Activated CD8-positive, alpha-beta memory T cell treated with anti-CD3 and anti-CD28 coated beads, Interleukin-2, amount 10 ng/mL, durations not matched to agents 7 days and 5 days (primary cell): Measurements from ENCODE around the gene CHCHD3. TPM values are rescaled to one million over a fixed set of nuclear protein-coding genes. Genes with fewer than 3 reads are reported as not detected.

Experiments
- ATAC-seq: fragments of 150-1000 bp; cut with Tn5 transposase; one replicate; pipeline ENCODE4 v1.10.0; 2021; ENCODE audit warnings: moderate library complexity
- CTCF ChIA-PET: fragments of 350-600 bp; sonication (Branson Sonifier 250); formaldehyde crosslinking; loops from one replicate; lab custom pipeline; 2021; ENCODE audit warnings: antibody characterized with exemption; lab: Charles Lee
- DNase-seq: peaks from one replicate; pipeline ENCODE4 v3.0.0-alpha.2; 2020
- H3K27ac Mint-ChIP-seq: one replicate; pipeline ENCODE4 v1.8.0; 2021; ENCODE audit warnings: mild to moderate bottlenecking, mixed read lengths
- H3K27me3 Mint-ChIP-seq: one replicate; pipeline ENCODE4 v1.8.0; 2021; ENCODE audit warnings: mixed read lengths
- H3K36me3 Mint-ChIP-seq: one replicate; pipeline ENCODE4 v1.8.0; 2021; ENCODE audit warnings: mild to moderate bottlenecking, mixed read lengths
- H3K4me1 Mint-ChIP-seq: one replicate; pipeline ENCODE4 v1.8.0; 2021; ENCODE audit warnings: mixed read lengths
- H3K4me3 Mint-ChIP-seq: one replicate; pipeline ENCODE4 v1.8.0; 2021; ENCODE audit warnings: mild to moderate bottlenecking, moderate library complexity, mixed read lengths
- H3K9me3 Mint-ChIP-seq: one replicate; pipeline ENCODE4 v1.8.0; 2022; ENCODE audit warnings: low read depth, mixed read lengths
- total RNA-seq, 2 experiments: library from RNA; stranded (reverse); gene quantifications; one replicate each; pipeline ENCODE4 v1.2.3, GENCODE V29; 2021

CHCHD3 gene
- total RNA-seq, 2 experiments from 2014 or later, result 49.5 to 56.7 TPM

DNA sequence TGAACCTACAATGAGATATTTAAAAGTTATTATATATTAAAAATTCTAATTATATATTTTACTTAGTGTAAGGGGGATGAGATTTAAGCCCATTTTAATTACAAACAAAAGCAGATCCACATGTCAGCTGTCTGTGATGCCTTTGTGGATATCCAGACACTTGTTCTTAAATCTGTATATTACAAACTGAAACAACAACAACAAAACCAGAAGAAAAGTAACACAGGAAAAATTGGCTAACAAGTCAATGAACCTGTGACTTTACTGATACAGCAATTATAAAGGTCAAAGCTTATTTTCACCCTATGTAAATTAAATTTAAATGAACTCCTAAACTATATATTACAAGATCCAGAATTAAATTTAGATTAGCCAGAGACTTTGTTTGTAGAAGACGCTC is 222.7 kb downstream of the CHCHD3 start:
- Mint-ChIP-seq H3K9me3 (peaks cover 3% of the 10 kb centered on the region), H3K4me3 (no peak overlapping the region), H3K4me1 (peaks cover 7% of the 10 kb centered on the region), H3K36me3 (peaks cover 15% of the 10 kb centered on the region), H3K27me3 (no peaks in the 10 kb centered on the region), H3K27ac (no peak overlapping the region)
- CTCF ChIA-PET, result no interaction called here
- DNase-seq (no peak), ATAC-seq (no peak)

DNA sequence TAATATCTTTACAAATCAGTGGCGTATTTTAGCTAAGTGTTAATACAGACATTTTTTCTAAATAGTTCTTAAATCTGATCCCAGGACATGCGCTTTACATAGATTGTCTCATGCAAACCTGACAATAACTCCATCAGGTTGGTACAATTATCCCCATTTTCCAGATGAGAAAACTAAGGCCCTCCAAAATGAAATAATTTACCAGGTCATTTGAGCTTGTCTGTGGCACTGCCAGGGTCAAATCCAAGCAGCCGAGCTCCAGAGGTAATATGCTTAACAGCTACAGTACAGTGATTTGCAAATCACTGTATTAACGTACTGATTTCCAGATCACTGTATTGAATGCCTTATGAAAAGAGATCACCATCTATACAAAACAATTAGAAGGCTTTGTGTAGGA is 223.1 kb downstream of the CHCHD3 start:
- H3K4me3 Mint-ChIP-seq, result no peak overlapping the region
- no peak overlapping the region for H3K27ac Mint-ChIP-seq
- DNase-seq, result no peak
- H3K9me3 Mint-ChIP-seq, result peaks cover 3% of the 10 kb centered on the region
- no peaks in the 10 kb centered on the region for H3K27me3 Mint-ChIP-seq
- CTCF ChIA-PET, result interaction anchor here (1.0 to 1.3 kb wide), 2 partner anchors 13 to 278 kb away, joined by 3 read pairs; no protein-coding TSS in a partner anchor
- peaks cover 10% of the 10 kb centered on the region for H3K36me3 Mint-ChIP-seq
- no peak for ATAC-seq
- H3K4me1 Mint-ChIP-seq, result peaks cover 4% of the 10 kb centered on the region

DNA sequence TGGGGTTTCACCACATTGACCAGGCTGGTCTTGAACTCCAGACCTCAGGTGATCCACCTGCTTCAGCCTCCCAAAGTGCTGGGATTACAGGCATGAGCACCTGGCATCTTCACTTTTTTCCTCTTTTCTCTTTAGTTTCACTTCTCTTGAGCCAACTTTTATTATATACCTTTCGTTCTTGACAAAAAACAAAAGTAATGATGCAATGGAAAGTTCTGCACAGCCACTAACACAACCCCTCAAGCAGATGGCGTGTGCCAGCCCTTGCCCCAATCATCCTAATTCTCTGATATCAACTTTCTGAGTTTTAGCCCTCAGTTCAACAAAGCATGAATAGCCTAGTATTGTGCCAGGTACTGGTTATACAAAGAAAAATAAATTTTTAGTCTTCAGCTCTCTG is 223.6 kb downstream of the CHCHD3 start:
- peaks cover 4% of the 10 kb centered on the region for H3K4me1 Mint-ChIP-seq
- no peak overlapping the region for H3K4me3 Mint-ChIP-seq
- peaks cover 9% of the 10 kb centered on the region for H3K36me3 Mint-ChIP-seq
- no peak for DNase-seq
- H3K27me3 Mint-ChIP-seq, result no peaks in the 10 kb centered on the region
- no peak for ATAC-seq
- CTCF ChIA-PET, result interaction anchor here (1.0 to 1.3 kb wide), 2 partner anchors 12 to 277 kb away, joined by 3 read pairs; no protein-coding TSS in a partner anchor
- H3K9me3 Mint-ChIP-seq, result peaks cover 6% of the 10 kb centered on the region
- no peak overlapping the region for H3K27ac Mint-ChIP-seq

DNA sequence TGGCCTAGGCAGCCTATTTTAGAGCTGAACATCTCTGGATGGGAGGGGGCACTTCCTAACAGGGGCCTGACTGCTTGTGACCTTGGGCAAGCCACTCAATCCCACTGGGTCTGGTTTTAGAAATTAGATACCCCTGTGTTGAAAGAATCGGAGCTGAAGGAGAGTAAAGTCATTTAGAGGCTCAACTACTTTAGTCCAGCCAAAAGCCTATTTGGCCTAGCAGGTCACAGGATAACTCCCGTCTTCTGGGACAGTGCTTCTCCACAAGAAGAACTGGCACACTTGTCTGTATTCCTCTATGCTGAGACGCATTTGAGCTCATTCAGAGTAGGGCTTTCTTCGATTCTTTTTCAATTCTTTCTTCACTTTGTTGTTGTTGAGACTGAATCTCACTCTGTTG is 224.2 kb downstream of the CHCHD3 start:
- H3K4me1 Mint-ChIP-seq, result peaks cover 4% of the 10 kb centered on the region
- CTCF ChIA-PET, result interaction anchor here (1.0 to 1.3 kb wide), 2 partner anchors 12 to 277 kb away, joined by 3 read pairs; no protein-coding TSS in a partner anchor
- H3K9me3 Mint-ChIP-seq, result peaks cover 3% of the 10 kb centered on the region
- ATAC-seq (no peak), DNase-seq (no peak)
- H3K4me3 Mint-ChIP-seq, result no peak overlapping the region
- H3K36me3 Mint-ChIP-seq, result peaks cover 9% of the 10 kb centered on the region
- H3K27me3 Mint-ChIP-seq, result no peaks in the 10 kb centered on the region
- H3K27ac Mint-ChIP-seq, result no peak overlapping the region

DNA sequence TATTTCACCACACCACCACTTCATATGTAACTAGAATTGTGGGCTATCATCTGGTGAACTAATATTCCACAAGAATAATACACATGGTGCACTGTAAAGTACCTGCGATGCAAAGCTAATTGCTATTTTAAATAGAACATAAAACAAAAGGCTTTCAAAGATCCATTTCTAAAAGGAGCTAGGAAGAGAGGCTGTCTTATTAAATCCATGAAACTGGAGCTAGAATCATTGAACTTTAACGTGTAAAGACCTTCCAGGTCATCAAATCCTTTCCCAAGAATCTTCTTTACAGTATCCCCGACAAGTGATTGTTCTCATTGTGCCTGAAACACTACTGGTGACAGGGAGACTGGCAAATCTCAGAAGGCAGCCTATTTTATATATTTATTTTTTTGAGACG is 224.9 kb downstream of the CHCHD3 start:
- ATAC-seq (no peak), DNase-seq (no peak)
- Mint-ChIP-seq H3K9me3 (peaks cover 3% of the 10 kb centered on the region), H3K4me1 (peaks cover 4% of the 10 kb centered on the region), H3K27me3 (no peaks in the 10 kb centered on the region), H3K36me3 (peaks cover 9% of the 10 kb centered on the region), H3K4me3 (no peak overlapping the region), H3K27ac (no peak overlapping the region)
- CTCF ChIA-PET, result no interaction called here

DNA sequence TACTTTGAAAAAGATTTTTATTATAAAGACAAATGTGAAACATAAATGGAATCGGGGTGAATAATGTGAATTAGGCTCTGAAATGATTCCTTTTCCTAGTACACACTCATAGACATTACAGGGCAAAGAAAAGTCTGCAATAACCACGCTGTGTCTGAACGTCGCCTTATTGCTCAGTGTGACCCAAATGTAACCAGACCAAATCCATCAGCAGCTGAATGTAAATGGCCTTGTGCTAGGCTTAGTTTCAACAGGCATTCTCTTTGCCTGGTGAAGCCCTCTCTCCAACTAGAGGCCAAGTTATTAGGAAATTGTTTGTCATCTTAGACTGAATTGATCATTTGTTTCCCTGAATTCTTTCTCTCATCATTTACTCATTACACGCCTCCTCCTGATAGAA is 225.5 kb downstream of the CHCHD3 start:
- Mint-ChIP-seq H3K36me3 (peaks cover 7% of the 10 kb centered on the region), H3K4me3 (no peak overlapping the region), H3K27me3 (no peaks in the 10 kb centered on the region), H3K27ac (no peak overlapping the region), H3K4me1 (peaks cover 4% of the 10 kb centered on the region), H3K9me3 (peaks cover 3% of the 10 kb centered on the region)
- CTCF ChIA-PET, result no interaction called here
- ATAC-seq, result no peak
- DNase-seq, result no peak

DNA sequence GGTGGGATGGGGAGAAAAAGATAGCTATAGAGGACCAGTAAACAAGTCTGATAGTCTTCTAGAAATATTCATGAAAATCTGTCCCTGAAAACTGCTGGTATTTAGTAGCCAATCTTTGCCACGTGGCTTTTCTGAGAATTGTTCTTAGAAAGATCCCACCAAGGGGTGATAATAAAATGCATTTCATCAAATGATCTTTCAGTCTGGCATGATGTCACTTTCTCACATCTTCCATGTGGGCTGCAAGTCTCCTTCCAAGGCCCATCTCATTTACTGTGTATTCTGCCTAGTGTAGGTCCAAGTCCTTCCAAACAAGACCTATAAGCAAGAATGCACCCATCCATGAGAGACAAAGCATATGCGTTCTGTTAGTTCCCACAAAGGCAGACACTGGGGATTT is 226.0 kb downstream of the CHCHD3 start:
- H3K27me3 Mint-ChIP-seq, result no peaks in the 10 kb centered on the region
- H3K27ac Mint-ChIP-seq, result no peak overlapping the region
- peaks cover 4% of the 10 kb centered on the region for H3K4me1 Mint-ChIP-seq
- peaks cover 8% of the 10 kb centered on the region for H3K36me3 Mint-ChIP-seq
- H3K9me3 Mint-ChIP-seq, result peaks cover 3% of the 10 kb centered on the region
- H3K4me3 Mint-ChIP-seq, result no peak overlapping the region
- ATAC-seq, result no peak
- CTCF ChIA-PET, result no interaction called here
- DNase-seq, result no peak

DNA sequence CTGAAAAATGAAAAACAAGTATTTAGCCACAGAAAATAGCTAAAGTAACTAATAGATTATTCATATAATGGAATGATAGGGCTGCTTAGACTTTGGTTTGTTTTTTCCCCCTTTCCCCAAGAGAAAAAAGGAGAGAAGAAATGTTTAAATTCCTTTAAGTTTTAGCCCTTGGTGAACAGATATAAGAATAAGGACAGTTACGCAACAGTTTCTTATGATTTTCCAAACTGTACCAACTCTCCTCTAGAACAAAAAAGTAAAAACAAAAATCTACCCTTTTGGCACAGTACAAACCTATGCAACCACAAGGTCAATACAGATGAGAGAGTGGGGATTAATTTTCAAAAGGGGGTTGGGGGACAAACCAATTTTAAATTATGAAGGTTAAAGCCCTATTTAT is 227.7 kb downstream of the CHCHD3 start:
- H3K27ac Mint-ChIP-seq, result no peak overlapping the region
- peaks cover 4% of the 10 kb centered on the region for H3K4me1 Mint-ChIP-seq
- no peak overlapping the region for H3K4me3 Mint-ChIP-seq
- CTCF ChIA-PET, result no interaction called here
- no peaks in the 10 kb centered on the region for H3K27me3 Mint-ChIP-seq
- peaks cover 6% of the 10 kb centered on the region for H3K36me3 Mint-ChIP-seq
- ATAC-seq (no peak), DNase-seq (no peak)
- H3K9me3 Mint-ChIP-seq, result peaks cover 3% of the 10 kb centered on the region

DNA sequence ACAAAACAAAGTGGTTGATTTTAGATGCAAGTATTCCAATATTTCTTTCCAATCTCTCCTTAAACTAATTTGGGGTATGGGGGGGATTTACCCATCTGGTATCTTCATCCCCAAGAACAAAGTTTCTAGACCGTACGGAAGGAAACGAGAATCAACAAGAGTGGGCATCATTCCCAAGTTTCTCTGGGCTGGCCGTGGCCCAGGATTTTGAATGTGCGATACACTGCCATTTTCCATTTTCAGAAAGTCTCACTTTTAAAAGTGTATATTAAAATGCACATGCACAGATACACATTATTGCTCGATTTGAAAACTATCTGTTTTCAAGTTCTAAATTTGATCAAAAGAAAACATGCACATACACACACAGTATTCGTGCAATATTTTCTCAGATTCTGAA is 234.5 kb downstream of the CHCHD3 start:
- H3K4me1 Mint-ChIP-seq, result no peaks in the 10 kb centered on the region
- H3K36me3 Mint-ChIP-seq, result peaks cover 3% of the 10 kb centered on the region
- CTCF ChIA-PET, result no interaction called here
- H3K9me3 Mint-ChIP-seq, result no peaks in the 10 kb centered on the region
- ATAC-seq, result no peak
- DNase-seq, result no peak
- no peaks in the 10 kb centered on the region for H3K27me3 Mint-ChIP-seq
- no peak overlapping the region for H3K27ac Mint-ChIP-seq
- no peak overlapping the region for H3K4me3 Mint-ChIP-seq

DNA sequence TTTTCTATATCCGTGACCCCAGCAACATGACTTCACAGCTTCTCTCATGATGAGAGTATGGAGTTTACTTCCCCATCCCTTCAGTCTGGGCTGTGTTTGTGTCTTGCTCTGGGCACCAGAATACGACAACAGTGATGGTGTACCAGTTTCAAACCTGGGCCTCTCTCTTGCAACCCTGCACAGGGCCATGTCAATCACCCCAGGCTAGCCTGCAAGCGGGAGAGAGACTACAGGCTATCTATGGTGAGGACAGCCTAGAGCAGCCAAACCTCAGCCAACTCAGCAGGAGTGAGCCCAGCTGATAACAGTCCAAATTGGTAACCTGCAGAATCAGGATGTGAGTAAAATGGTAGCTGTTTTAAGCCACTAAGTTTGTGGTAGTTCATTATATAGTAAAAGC is 235.8 kb downstream of the CHCHD3 start:
- CTCF ChIA-PET, result interaction anchor here (1.5 kb wide), 1 partner anchor 12 kb away, joined by 3 read pairs; no protein-coding TSS in a partner anchor
- peaks cover 6% of the 10 kb centered on the region for H3K36me3 Mint-ChIP-seq
- no peaks in the 10 kb centered on the region for H3K27me3 Mint-ChIP-seq
- H3K4me1 Mint-ChIP-seq, result no peaks in the 10 kb centered on the region
- H3K9me3 Mint-ChIP-seq, result no peaks in the 10 kb centered on the region
- H3K4me3 Mint-ChIP-seq, result no peak overlapping the region
- H3K27ac Mint-ChIP-seq, result no peak overlapping the region
- no peak for ATAC-seq
- no peak for DNase-seq

DNA sequence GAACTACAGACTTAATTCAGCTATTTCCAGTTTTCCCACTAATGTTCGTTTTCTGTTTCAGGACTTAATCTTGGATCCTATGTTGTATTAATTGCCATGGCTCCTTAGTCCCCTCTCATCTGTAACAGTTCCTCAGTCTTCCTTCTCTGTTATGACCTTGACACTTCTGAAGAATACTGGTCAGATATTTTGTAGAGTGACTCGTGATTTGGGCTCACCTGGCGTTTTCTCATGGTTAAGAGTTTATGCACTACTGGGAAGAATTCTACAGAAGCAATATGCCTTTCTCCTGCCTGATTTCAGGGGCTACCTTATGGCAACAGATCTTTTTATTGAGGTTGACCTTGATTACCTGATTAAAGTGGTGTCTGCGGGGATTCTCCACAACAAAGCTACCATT is 239.4 kb downstream of the CHCHD3 start:
- DNase-seq, result no peak
- H3K9me3 Mint-ChIP-seq, result no peaks in the 10 kb centered on the region

DNA sequence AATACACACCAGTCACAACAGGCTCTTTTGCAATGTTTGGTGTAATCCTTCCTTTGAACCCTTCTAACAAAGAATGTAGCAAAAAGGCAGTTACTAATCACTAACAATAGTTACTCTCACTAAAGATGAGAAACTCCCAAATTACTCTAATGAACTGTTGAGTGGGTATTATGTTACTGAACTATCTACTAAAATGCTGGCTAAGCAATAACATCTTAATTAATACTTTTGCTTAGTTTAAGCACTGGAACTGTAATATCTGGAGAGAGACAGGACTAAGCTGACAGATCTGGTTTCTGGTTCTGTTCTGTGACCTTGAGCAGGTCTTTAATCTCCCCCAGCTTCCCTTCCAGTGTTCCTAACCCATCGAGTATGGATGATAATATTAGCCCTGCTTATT is 241.7 kb downstream of the CHCHD3 start:
- H3K4me1 Mint-ChIP-seq, result no peaks in the 10 kb centered on the region
- ATAC-seq, result no peak
- CTCF ChIA-PET, result no interaction called here
- no peak for DNase-seq
- peaks cover 18% of the 10 kb centered on the region for H3K36me3 Mint-ChIP-seq
- no peak overlapping the region for H3K4me3 Mint-ChIP-seq
- H3K9me3 Mint-ChIP-seq, result peaks cover 3% of the 10 kb centered on the region
- H3K27ac Mint-ChIP-seq, result no peak overlapping the region
- no peaks in the 10 kb centered on the region for H3K27me3 Mint-ChIP-seq

More for the DNA sequence above, 239.4 kb downstream of the CHCHD3 start:
- H3K36me3 Mint-ChIP-seq, result peaks cover 7% of the 10 kb centered on the region
- H3K27me3 Mint-ChIP-seq, result no peaks in the 10 kb centered on the region
- no peaks in the 10 kb centered on the region for H3K4me1 Mint-ChIP-seq
- no peak overlapping the region for H3K4me3 Mint-ChIP-seq
- ATAC-seq, result no peak
- CTCF ChIA-PET, result no interaction called here
- H3K27ac Mint-ChIP-seq, result no peak overlapping the region

DNA sequence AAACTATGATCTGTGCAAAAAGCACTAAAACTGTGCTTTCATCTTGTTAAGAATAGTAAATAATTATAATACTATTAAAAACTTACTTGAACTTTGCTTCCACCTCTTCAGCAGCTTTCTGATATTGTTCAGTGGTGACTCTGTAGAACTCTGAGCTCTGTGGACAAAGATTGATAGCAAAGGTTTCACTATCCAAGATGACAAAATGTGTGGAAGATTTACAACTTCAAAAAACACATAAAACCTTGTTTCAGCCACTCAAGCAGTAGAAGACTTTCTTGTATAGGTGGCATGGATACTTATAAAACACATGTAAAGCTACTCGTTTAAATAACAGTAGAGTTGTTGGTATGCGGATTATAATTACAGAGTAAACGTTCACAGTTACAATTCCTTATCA is 243.6 kb downstream of the CHCHD3 start:
- H3K9me3 Mint-ChIP-seq, result peaks cover 3% of the 10 kb centered on the region
- ATAC-seq, result no peak
- no peaks in the 10 kb centered on the region for H3K27me3 Mint-ChIP-seq
- no peaks in the 10 kb centered on the region for H3K4me1 Mint-ChIP-seq
- DNase-seq, result no peak
- no peak overlapping the region for H3K4me3 Mint-ChIP-seq
- H3K36me3 Mint-ChIP-seq, result peaks cover 20% of the 10 kb centered on the region
- no peak overlapping the region for H3K27ac Mint-ChIP-seq
- CTCF ChIA-PET, result no interaction called here

DNA sequence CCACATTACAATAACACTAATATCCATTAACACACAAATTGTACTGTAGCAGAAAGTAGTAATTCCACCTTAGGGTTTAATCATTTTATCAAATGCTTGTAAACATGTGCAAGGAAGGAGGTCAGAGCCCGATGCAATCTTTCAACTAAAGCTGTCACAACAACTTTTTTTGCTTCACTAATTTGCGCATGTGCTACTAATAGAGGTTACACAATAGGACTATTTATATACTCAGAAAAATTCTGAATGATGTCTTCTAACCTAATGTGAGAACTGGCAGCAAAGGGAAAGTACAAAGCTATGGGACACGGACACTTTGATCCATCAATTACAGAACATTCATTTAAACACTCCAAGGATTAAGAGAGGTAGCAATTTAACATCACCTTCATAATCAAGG is 244.4 kb downstream of the CHCHD3 start:
- H3K4me3 Mint-ChIP-seq, result no peak overlapping the region
- CTCF ChIA-PET, result no interaction called here

DNA sequence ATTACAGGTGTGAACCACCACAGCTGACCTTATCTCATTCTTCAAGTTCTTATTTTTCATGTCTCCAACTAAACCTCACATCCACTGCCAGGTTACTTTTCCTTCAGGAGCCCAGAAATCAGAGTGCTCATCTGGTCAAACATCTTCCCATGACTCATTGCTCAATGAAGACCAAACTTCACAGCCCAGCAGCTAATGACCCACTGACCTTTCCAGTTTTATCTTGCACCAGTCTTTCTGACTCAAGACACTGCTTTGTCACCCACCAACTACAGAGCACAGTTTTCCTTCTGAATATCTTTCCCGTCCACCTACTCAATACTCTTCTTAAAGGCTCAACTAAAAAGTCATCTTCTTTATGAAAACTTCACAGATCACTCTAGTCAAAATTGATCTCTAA is 245.1 kb downstream of the CHCHD3 start:
- Mint-ChIP-seq H3K27me3 (no peaks in the 10 kb centered on the region), H3K27ac (no peak overlapping the region), H3K9me3 (peaks cover 3% of the 10 kb centered on the region), H3K4me3 (no peak overlapping the region), H3K36me3 (peaks cover 20% of the 10 kb centered on the region), H3K4me1 (no peaks in the 10 kb centered on the region)
- CTCF ChIA-PET, result no interaction called here
- ATAC-seq, result no peak
- no peak for DNase-seq

More for the DNA sequence above, 244.4 kb downstream of the CHCHD3 start:
- Mint-ChIP-seq H3K9me3 (peaks cover 3% of the 10 kb centered on the region), H3K4me1 (no peaks in the 10 kb centered on the region), H3K27ac (no peak overlapping the region), H3K36me3 (peaks cover 20% of the 10 kb centered on the region), H3K27me3 (no peaks in the 10 kb centered on the region)
- ATAC-seq, result no peak
- no peak for DNase-seq
